B cell (primary cell): ENCODE data around the gene STAM2. TPM values are rescaled to one million over a fixed set of nuclear protein-coding genes. Genes with fewer than 3 reads are reported as not detected.

Experiments used
- ATAC-seq: fragments of 200-7000 bp; cut with Tn5 transposase; one replicate; pipeline ENCODE4 v1.10.0; 2021; ENCODE audit warnings: low read depth, mild to moderate bottlenecking, moderate number of reproducible peaks, moderate library complexity
- CTCF ChIA-PET: fragments of 350-600 bp; sonication (Branson Sonifier 250); formaldehyde crosslinking; loops from one replicate; lab custom pipeline; 2021; ENCODE audit warnings: antibody characterized with exemption, inconsistent platforms; lab: Charles Lee
- POLR2A ChIA-PET: fragments of 350-600 bp; sonication (Branson Sonifier 250); formaldehyde crosslinking; loops from one replicate; lab custom pipeline; 2021; ENCODE audit warnings: antibody characterized with exemption; lab: Charles Lee
- DNase-seq: peaks from one replicate; pipeline ENCODE4 v3.0.0; 2013
- H2AFZ ChIP-seq: 2 replicates; pipeline ENCODE4 v1.6.1; 2012; ENCODE audit warnings: mild to moderate bottlenecking, low read depth, low read length; ENCODE audit not compliant: insufficient read depth, poor library complexity, severe bottlenecking
- H3K27ac ChIP-seq, 2 donors: 1 replicate in 1 of 2; 2 replicates in 1 of 2; pipeline ENCODE4 v1.5.1; 2012 to 2013; ENCODE audit warnings: low read length in 2 of 2, mild to moderate bottlenecking in 2 of 2, moderate library complexity in 1 of 2
- H3K27me3 ChIP-seq, 4 experiments: fragments of 200-600 bp in 1 of 4; sonication (generic) in 1 of 4; replicated peaks in 1 of 4; 1 replicate in 2 of 4; 2 replicates in 2 of 4; pipeline versions ENCODE4 v1.6.1 to v1.7.0; 2013 to 2016; ENCODE audit warnings: low read length in 3 of 4, mild to moderate bottlenecking in 2 of 4, mixed read lengths in 1 of 4, moderate library complexity in 1 of 4; ENCODE audit not compliant: insufficient read depth in 4 of 4, control insufficient read depth in 3 of 4; ENCODE audit errors: control extremely low read depth in 1 of 4
- H3K36me3 ChIP-seq, 2 experiments: replicated peaks in 1 of 2; 1 replicate in 1 of 2; 2 replicates in 1 of 2; pipeline versions ENCODE4 v1.6.1 to v1.7.1; 2013; ENCODE audit warnings: low read length in 1 of 2; ENCODE audit not compliant: insufficient read depth in 2 of 2, control insufficient read depth in 1 of 2; ENCODE audit errors: control extremely low read depth in 1 of 2, extremely low read depth in 1 of 2
- H3K4me1 ChIP-seq, 2 donors: fragments of 200-600 bp in 1 of 2; sonication (generic) in 1 of 2; 1 replicate in 1 of 2; 2 replicates in 1 of 2; pipeline versions ENCODE4 v1.5.1 to v1.6.1; 2013 to 2017; ENCODE audit warnings: low read length in 2 of 2; ENCODE audit not compliant: control insufficient read depth in 2 of 2, insufficient read depth in 2 of 2
- H3K4me2 ChIP-seq: replicated peaks from 2 replicates; pipeline ENCODE3; 2012; ENCODE audit warnings: mild to moderate bottlenecking, low read depth, low read length; ENCODE audit not compliant: poor library complexity, severe bottlenecking
- H3K4me3 ChIP-seq, 5 experiments: fragments of 200-600 bp in 1 of 5; sonication (generic) in 1 of 5; 1 replicate in 3 of 5; 2 replicates in 2 of 5; pipeline versions ENCODE4 v1.5.1 to v1.7.0; 2011 to 2016; ENCODE audit warnings: low read length in 4 of 5, mild to moderate bottlenecking in 4 of 5, low read depth in 2 of 5, control low read depth in 1 of 5, moderate library complexity in 1 of 5; ENCODE audit not compliant: insufficient read depth in 1 of 5; ENCODE audit errors: control extremely low read depth in 1 of 5, extremely low read depth in 1 of 5
- H3K79me2 ChIP-seq: fragments of 200-600 bp; sonication (generic); one replicate; pipeline ENCODE4 v1.6.0; 2016; ENCODE audit warnings: low read length; ENCODE audit not compliant: control insufficient read depth, insufficient read depth
- H3K9ac ChIP-seq: fragments of 200-600 bp; sonication (generic); 2 replicates; pipeline ENCODE4 v1.6.1; 2017; ENCODE audit warnings: mild to moderate bottlenecking, low read length, moderate library complexity
- H3K9me3 ChIP-seq, 3 donors: one replicate each; pipeline versions ENCODE4 v1.6.1 to v1.7.1; 2013; ENCODE audit warnings: low read length in 2 of 3; ENCODE audit not compliant: control insufficient read depth in 2 of 3, insufficient read depth in 1 of 3; ENCODE audit errors: control extremely low read depth in 1 of 3
- H4K20me1 ChIP-seq: 2 replicates; pipeline ENCODE4 v1.6.0; 2012; ENCODE audit warnings: mild to moderate bottlenecking, low read length; ENCODE audit not compliant: insufficient read depth, control insufficient read depth, poor library complexity, severe bottlenecking
- H3K27ac Mint-ChIP-seq: one replicate; pipeline ENCODE4 v1.8.0; 2021; ENCODE audit warnings: mixed read lengths
- H3K27me3 Mint-ChIP-seq: one replicate; pipeline ENCODE4 v1.8.0; 2021; ENCODE audit warnings: mixed read lengths
- H3K4me1 Mint-ChIP-seq: one replicate; pipeline ENCODE4 v1.8.0; 2021; ENCODE audit warnings: mixed read lengths
- H3K4me3 Mint-ChIP-seq: one replicate; pipeline ENCODE4 v1.8.0; 2021; ENCODE audit warnings: mixed read lengths
- H3K9me3 Mint-ChIP-seq: one replicate; pipeline ENCODE4 v1.8.0; 2022; ENCODE audit warnings: mixed read lengths; ENCODE audit not compliant: insufficient read depth
- EZH2 ChIP-seq: IDR thresholded peaks from 2 replicates; pipeline ENCODE4 v1.6.1; 2012; ENCODE audit warnings: borderline replicate concordance, low read depth, mild to moderate bottlenecking, moderate library complexity, low read length; ENCODE audit not compliant: insufficient read depth, poor library complexity, severe bottlenecking
- WGBS: methylation state at CpG from one replicate; pipeline ENCODE4 v1.1.5; 2013; ENCODE audit warnings: missing lambda C conversion rate; ENCODE audit not compliant: insufficient coverage; 5-methylcytosine and 5-hydroxymethylcytosine counted together
- intact Hi-C: fragments of 100-400 bp; cut with micrococcal nuclease; formaldehyde crosslinking; loops from one replicate; pipeline ENCODE4 v1.10.0; 2022
- polyA plus RNA-seq: library from polyadenylated mRNA; depleted of rRNA; stranded (reverse); fragments of >200 nt; gene quantifications from 2 replicates; pipeline ENCODE4 v1.2.3, GENCODE V29; 2012
- total RNA-seq, 2 donors: library from RNA; stranded (reverse); fragments of 120-200 nt in 1 of 2; gene quantifications; 1 replicate in 1 of 2; 2 replicates in 1 of 2; pipeline versions ENCODE4 v1.2.3 to v1.2.4, GENCODE V29; 2013 to 2022
- TF ChIP-seq, protein P1 (sequence below): fragments of 200-600 bp; IDR thresholded peaks from one replicate; pipeline ENCODE4 v1.8.0; 2022; ENCODE audit warnings: antibody characterized with exemption, mild to moderate bottlenecking

The STAM2 gene
- total and polyA plus RNA-seq, 2 donors (not counting 1 experiment from before 2014, with no cell fraction given), result 5.7 to 30.2 TPM

DNA sequence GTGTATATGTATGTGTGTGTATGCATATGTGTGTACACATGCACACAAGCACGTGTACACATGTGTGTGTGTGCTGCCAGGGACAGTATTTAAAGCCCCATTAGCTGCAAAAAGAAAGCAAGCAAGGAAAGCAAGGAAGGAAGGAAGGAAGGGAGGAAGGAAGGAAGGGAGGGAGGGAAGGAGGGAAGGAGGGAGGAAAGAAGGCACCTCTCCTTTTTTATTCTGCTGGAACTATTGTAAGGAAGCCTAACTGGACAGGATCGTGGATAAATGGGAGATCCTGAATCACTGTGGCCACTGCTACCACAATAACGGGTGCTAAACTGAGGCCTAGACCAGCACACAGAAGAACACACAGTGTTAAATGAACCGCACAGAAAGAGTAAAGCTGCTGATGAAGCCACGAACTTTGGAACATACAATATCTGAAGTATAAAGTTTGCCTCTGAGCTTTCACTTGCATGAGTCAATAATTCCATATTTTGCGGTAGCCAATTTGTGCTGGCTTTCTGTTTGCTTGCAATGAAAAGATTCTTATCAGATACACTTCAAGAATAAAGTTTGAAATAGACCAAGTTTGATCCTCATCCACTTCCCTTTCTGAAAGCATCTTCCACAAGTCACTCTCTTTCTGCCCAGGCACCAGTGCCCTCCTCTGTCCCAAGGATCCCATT lies 92.2 kb downstream of the STAM2 start:
- no peaks in the 10 kb centered on the region for H3K9me3 Mint-ChIP-seq
- no peaks in the 10 kb centered on the region for H3K9me3 ChIP-seq
- DNase-seq (no peak), ATAC-seq (no peak)
- no peaks in the 10 kb centered on the region for H4K20me1 ChIP-seq
- H3K4me3 Mint-ChIP-seq, result no peak overlapping the region
- H3K9ac ChIP-seq, result no peak overlapping the region
- H3K4me2 ChIP-seq, result no peak overlapping the region
- no peaks in the 10 kb centered on the region for H3K4me1 ChIP-seq
- POLR2A ChIA-PET, result no interaction called here
- H3K27ac ChIP-seq, result no peak overlapping the region
- no peaks in the 10 kb centered on the region for H3K27me3 ChIP-seq
- H3K4me3 ChIP-seq, result no peak overlapping the region
- intact Hi-C loops, result no loop called here
- no peaks in the 10 kb centered on the region for H3K36me3 ChIP-seq
- H3K79me2 ChIP-seq, result no peaks in the 10 kb centered on the region
- CTCF ChIA-PET, result no interaction called here
- H2AFZ ChIP-seq, result no peak overlapping the region
- no peak overlapping the region for H3K27ac Mint-ChIP-seq
- WGBS, result 82% methylated on average over 3 of the region's 6 CpGs
- TF ChIP-seq, protein P1, sequence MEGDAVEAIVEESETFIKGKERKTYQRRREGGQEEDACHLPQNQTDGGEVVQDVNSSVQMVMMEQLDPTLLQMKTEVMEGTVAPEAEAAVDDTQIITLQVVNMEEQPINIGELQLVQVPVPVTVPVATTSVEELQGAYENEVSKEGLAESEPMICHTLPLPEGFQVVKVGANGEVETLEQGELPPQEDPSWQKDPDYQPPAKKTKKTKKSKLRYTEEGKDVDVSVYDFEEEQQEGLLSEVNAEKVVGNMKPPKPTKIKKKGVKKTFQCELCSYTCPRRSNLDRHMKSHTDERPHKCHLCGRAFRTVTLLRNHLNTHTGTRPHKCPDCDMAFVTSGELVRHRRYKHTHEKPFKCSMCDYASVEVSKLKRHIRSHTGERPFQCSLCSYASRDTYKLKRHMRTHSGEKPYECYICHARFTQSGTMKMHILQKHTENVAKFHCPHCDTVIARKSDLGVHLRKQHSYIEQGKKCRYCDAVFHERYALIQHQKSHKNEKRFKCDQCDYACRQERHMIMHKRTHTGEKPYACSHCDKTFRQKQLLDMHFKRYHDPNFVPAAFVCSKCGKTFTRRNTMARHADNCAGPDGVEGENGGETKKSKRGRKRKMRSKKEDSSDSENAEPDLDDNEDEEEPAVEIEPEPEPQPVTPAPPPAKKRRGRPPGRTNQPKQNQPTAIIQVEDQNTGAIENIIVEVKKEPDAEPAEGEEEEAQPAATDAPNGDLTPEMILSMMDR, result no peak
- TF ChIP-seq EZH2, result no peak
- H3K27me3 Mint-ChIP-seq, result no peaks in the 10 kb centered on the region
- no peaks in the 10 kb centered on the region for H3K4me1 Mint-ChIP-seq

DNA sequence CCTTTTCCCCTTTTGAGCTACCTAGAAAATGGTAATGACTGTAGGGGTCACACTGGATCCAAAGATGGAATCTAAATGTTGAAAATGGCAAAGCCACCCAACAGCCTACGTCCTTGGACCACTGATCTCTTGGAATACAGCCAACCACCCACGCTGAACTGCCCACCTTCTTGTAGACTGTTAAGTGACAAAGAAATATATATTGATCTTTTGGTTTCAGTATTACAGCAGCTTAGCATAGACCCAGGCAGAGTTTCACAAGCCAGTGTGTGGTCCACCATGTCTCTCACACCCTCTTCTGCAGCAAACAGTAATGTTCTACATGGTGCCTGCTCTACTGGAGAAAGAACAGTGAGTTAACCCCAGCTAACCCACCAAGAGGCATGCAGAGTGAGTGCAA lies 96.9 kb downstream of the STAM2 start:
- TF ChIP-seq, protein P1, result no peak
- ATAC-seq (no peak), DNase-seq (no peak)
- 100% methylated on average over 1 of the region's 2 CpGs for WGBS
- no peaks in the 10 kb centered on the region for H3K4me1 ChIP-seq
- no peak overlapping the region for H3K27ac ChIP-seq
- H3K4me2 ChIP-seq, result no peak overlapping the region
- no peaks in the 10 kb centered on the region for H3K27me3 ChIP-seq
- no peaks in the 10 kb centered on the region for H3K36me3 ChIP-seq
- Mint-ChIP-seq H3K27ac (no peak overlapping the region), H3K9me3 (no peaks in the 10 kb centered on the region), H3K27me3 (no peaks in the 10 kb centered on the region), H3K4me3 (no peak overlapping the region), H3K4me1 (no peaks in the 10 kb centered on the region)
- H3K4me3 ChIP-seq, result no peak overlapping the region
- H3K9ac ChIP-seq, result no peak overlapping the region
- no peak overlapping the region for H2AFZ ChIP-seq
- H4K20me1 ChIP-seq, result no peaks in the 10 kb centered on the region
- H3K79me2 ChIP-seq, result no peaks in the 10 kb centered on the region
- ChIA-PET POLR2A (no interaction called here), CTCF (no interaction called here)
- no peaks in the 10 kb centered on the region for H3K9me3 ChIP-seq
- intact Hi-C loops, result no loop called here
